ENCODE measurements around the gene SNRNP70. TPM values are rescaled to one million over a fixed set of nuclear protein-coding genes. Genes with fewer than 3 reads are reported as not detected.

The SNRNP70 gene
- total RNA-seq, 1 donor from 2014 or later = 300 TPM

GRCh38 chr19:49094505-49095482, 9.5 kb downstream of the SNRNP70 start:
- peaks cover 15% of the 10 kb centered on the region for H3K4me1 Mint-ChIP-seq (ENCODE audit: low read depth, unreplicated experiment)
- H3K27me3 Mint-ChIP-seq (ENCODE audit: unreplicated experiment) = peaks cover 5% of the 10 kb centered on the region
- peak overlapping the region; percentile 40 for H3K27ac Mint-ChIP-seq (ENCODE audit: unreplicated experiment)
- H3K36me3 Mint-ChIP-seq (ENCODE audit: unreplicated experiment) = peaks cover 3% of the 10 kb centered on the region
- H3K9me3 Mint-ChIP-seq (ENCODE audit: unreplicated experiment) = peaks cover 8% of the 10 kb centered on the region
- H3K4me3 Mint-ChIP-seq (ENCODE audit: unreplicated experiment) = peak overlapping the region; percentile 25
- no peak for TF ChIP-seq CTCF (IDR thresholded peaks at IDR 0.05; ENCODE audit: partially characterized antibody, unreplicated experiment)
- DNase-seq = no peak

DNA sequence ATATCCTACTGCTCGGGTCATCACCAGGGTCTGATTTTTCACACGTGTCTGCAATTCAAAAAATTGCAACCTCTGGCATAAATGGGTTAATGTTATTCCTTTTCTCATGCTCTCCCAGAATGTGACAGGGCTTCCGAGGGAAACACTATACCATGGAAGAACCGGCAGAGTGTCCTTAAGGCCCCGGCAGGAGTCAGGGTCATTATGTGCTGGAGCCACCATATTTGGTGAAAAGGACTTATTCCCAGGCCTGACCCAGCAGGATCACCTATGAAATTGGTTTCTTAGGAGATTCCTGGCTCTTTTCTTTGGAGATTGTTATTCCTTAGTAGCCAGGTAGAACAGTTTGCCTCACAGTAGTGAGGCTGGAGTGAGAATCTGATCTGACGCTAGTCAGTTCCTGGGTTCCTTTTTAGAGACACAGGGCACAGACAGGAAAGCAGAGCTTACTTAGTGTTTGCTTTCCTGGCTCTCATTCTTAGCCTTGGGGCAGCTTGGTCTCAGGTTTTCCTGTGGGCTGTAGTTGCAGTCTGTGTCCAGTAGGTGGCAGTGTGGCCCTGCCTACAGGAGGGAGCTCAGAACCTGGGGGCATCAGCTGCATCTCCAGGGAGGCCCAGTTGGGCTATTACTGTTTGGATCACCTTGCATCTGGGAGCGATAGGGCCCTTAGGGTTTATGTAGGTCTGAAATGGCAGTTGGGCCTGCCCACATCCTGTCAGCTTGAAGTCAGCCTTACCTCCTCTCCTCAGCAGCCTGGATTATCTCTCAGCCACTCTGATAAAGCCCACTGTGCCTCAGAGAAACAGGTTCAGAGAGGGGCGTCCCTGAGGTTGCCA, 12.4 kb downstream of the SNRNP70 start:
- peak overlapping the region; percentile 49 for H3K4me3 Mint-ChIP-seq (ENCODE audit: unreplicated experiment)
- peak overlapping the region; percentile 72 for H3K27ac Mint-ChIP-seq (ENCODE audit: unreplicated experiment)
- peaks cover 16% of the 10 kb centered on the region for H3K9me3 Mint-ChIP-seq (ENCODE audit: unreplicated experiment)
- TF ChIP-seq CTCF (IDR thresholded peaks at IDR 0.05; ENCODE audit: partially characterized antibody, unreplicated experiment) = peak; percentile 99
- peaks cover 34% of the 10 kb centered on the region for H3K4me1 Mint-ChIP-seq (ENCODE audit: low read depth, unreplicated experiment)
- peaks cover 13% of the 10 kb centered on the region for H3K36me3 Mint-ChIP-seq (ENCODE audit: unreplicated experiment)
- peaks cover 11% of the 10 kb centered on the region for H3K27me3 Mint-ChIP-seq (ENCODE audit: unreplicated experiment)
- DNase-seq = peak; percentile 84

GRCh38 chr19:49098795-49099194, 13.5 kb downstream of the SNRNP70 start:
- peaks cover 16% of the 10 kb centered on the region for H3K9me3 Mint-ChIP-seq (ENCODE audit: unreplicated experiment)
- peak overlapping the region; percentile 49 for H3K4me3 Mint-ChIP-seq (ENCODE audit: unreplicated experiment)
- peaks cover 13% of the 10 kb centered on the region for H3K36me3 Mint-ChIP-seq (ENCODE audit: unreplicated experiment)
- H3K27ac Mint-ChIP-seq (ENCODE audit: unreplicated experiment) = peak overlapping the region; percentile 17
- H3K27me3 Mint-ChIP-seq (ENCODE audit: unreplicated experiment) = peaks cover 11% of the 10 kb centered on the region
- no peak for DNase-seq
- peaks cover 37% of the 10 kb centered on the region for H3K4me1 Mint-ChIP-seq (ENCODE audit: low read depth, unreplicated experiment)
- TF ChIP-seq CTCF (IDR thresholded peaks at IDR 0.05; ENCODE audit: partially characterized antibody, unreplicated experiment) = no peak

DNA sequence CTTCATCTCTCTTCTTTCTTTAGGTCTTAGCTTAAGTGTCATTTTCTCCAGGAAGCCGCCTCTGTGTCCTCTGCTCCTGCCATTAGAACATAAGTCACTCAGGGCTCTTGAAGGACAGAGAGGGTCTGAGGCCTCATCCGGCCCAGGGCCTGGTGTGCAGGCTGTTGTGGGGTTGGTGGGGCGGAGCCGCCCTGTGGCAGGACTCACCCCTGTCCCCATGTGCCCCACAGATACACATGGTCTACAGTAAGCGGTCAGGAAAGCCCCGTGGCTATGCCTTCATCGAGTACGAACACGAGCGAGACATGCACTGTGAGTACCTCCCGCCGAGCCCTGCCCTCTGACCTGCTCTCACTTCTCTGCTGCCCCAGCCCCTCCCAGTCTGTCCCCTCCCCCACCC, 15.9 kb downstream of the SNRNP70 start:
- Mint-ChIP-seq H3K4me3 (ENCODE audit: unreplicated experiment) (peak overlapping the region; percentile 79), H3K36me3 (ENCODE audit: unreplicated experiment) (peaks cover 13% of the 10 kb centered on the region), H3K4me1 (ENCODE audit: low read depth, unreplicated experiment) (peaks cover 52% of the 10 kb centered on the region), H3K9me3 (ENCODE audit: unreplicated experiment) (peaks cover 29% of the 10 kb centered on the region), H3K27me3 (ENCODE audit: unreplicated experiment) (peaks cover 24% of the 10 kb centered on the region), H3K27ac (ENCODE audit: unreplicated experiment) (peak overlapping the region; percentile 95)
- TF ChIP-seq CTCF (IDR thresholded peaks at IDR 0.05; ENCODE audit: partially characterized antibody, unreplicated experiment) = no peak
- DNase-seq = peak; percentile 34

All from glutamatergic neuron (in vitro differentiated cells).